ENCODE data around the gene GAGE13. TPM values are rescaled to one million over a fixed set of nuclear protein-coding genes. Genes with fewer than 3 reads are reported as not detected.

The GAGE13 gene
- total and polyA plus RNA-seq, 2 of the 4 experiments (the other 2 are of a cell fraction): not detected

DNA sequence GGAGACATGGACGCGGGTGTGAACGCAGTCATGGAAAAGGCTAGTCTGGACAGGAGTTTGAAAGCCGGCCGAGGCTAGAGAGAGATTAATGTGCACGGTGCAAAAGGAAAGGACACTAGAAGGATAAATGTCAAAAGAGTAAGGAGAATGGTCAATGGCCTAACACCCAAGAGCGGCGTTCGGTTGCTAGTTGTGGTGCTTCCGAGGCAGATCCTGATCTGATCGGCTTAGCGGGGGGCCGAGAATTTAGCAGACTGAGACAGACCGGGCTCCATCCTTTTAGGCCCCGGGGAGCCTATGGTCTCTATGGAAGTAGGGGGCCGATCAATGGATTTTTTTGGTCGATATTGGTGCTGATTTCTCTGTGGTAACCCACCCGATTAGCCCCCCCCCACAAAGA, 21.0 kb upstream of the GAGE13 start:
- H3K27ac ChIP-seq (ENCODE audit: insufficient read depth, low read length): no peak overlapping the region
- TF ChIP-seq RFX5 (IDR thresholded peaks at IDR 0.05; ENCODE audit: low read depth, low read length) (no peak), MAFK (IDR thresholded peaks at IDR 0.05; ENCODE audit: low read depth, low read length) (no peak), BHLHE40 (IDR thresholded peaks at IDR 0.05; ENCODE audit: low read depth, low read length) (no peak), RCOR1 (IDR thresholded peaks at IDR 0.05; ENCODE audit: insufficient replicate concordance, low read length) (no peak), SMC3 (IDR thresholded peaks at IDR 0.05; ENCODE audit: low read depth, low read length) (no peak), POLR2A (IDR thresholded peaks at IDR 0.05; ENCODE audit: low read depth, low read length) (no peak)
- TF ChIP-seq, protein P1, sequence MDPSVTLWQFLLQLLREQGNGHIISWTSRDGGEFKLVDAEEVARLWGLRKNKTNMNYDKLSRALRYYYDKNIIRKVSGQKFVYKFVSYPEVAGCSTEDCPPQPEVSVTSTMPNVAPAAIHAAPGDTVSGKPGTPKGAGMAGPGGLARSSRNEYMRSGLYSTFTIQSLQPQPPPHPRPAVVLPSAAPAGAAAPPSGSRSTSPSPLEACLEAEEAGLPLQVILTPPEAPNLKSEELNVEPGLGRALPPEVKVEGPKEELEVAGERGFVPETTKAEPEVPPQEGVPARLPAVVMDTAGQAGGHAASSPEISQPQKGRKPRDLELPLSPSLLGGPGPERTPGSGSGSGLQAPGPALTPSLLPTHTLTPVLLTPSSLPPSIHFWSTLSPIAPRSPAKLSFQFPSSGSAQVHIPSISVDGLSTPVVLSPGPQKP (IDR thresholded peaks at IDR 0.05; ENCODE audit: borderline replicate concordance, low read depth, low read length): no peak
- H3K4me2 ChIP-seq (ENCODE audit: low read depth, low read length): no peak overlapping the region
- no peaks in the 10 kb centered on the region for H4K20me1 ChIP-seq (ENCODE audit: insufficient read depth, low read length)
- no peaks in the 10 kb centered on the region for H3K9me3 ChIP-seq (ENCODE audit: control insufficient read depth, insufficient read depth, low read length)
- no peak overlapping the region for H2AFZ ChIP-seq (replicated peaks; ENCODE audit: low read length, poor library complexity)
- 0 out of 2 replicates have a peak, but pooled peaks cover 3% of the 10 kb centered on the region for H3K4me1 ChIP-seq (ENCODE audit: control insufficient read depth, insufficient read depth, low read length)
- no peak overlapping the region for H3K56ac ChIP-seq (ENCODE audit: extremely low read depth, insufficient read depth, low read length)
- dilution Hi-C loops (cut with HindIII; ENCODE audit: low sequenced_read_pairs, unreplicated experiment): no loop called here
- no TSS peak for BruUV-seq (replicated peaks)
- H3K23ac ChIP-seq (ENCODE audit: low read depth, low read length): no peak overlapping the region
- no peak overlapping the region for H2BK15ac ChIP-seq (ENCODE audit: low read depth, low read length)
- H2AK9ac ChIP-seq (replicated peaks; ENCODE audit: low read depth, low read length, poor library complexity): no peak overlapping the region
- no peaks in the 10 kb centered on the region for H3K36me3 ChIP-seq (ENCODE audit: control insufficient read depth, insufficient read depth, low read length)
- no peak overlapping the region for H4K8ac ChIP-seq (ENCODE audit: low read depth in 2 of 2, low read length in 2 of 2)
- no peak overlapping the region for H2BK5ac ChIP-seq (ENCODE audit: low read depth, low read length, poor library complexity, severe bottlenecking)
- no peak overlapping the region for H4K91ac ChIP-seq (ENCODE audit: insufficient read depth, low read depth, low read length)
- in situ Hi-C loops (cut with MboI; ENCODE audit: low sequenced_read_pairs): no loop called here
- H3K27me3 ChIP-seq (ENCODE audit: control insufficient read depth, insufficient read depth, low read length): peaks cover 4% of the 10 kb centered on the region; the same call in 1 of the 2 replicates
- no peaks in the 10 kb centered on the region for H3K79me1 ChIP-seq (ENCODE audit: low read depth in 1 of 2, low read length in 2 of 2)
- intact Hi-C loops (cut with micrococcal nuclease): no loop called here
- CTCF ChIA-PET: no interaction called here
- no peak overlapping the region for H3K4me3 ChIP-seq (ENCODE audit: insufficient read depth, low read depth, low read length)
- 52% methylated on average over 6 of the region's 18 CpGs; no CpG with 5 or more reads in 1 of the 2 experiments for WGBS, 2 experiments (ENCODE audit: extremely low coverage in 2 of 2, insufficient read length in 1 of 2)
- no peaks in the 10 kb centered on the region for H3K9me1 ChIP-seq (ENCODE audit: insufficient read depth, low read length)
- H2BK20ac ChIP-seq (ENCODE audit: low read depth, low read length): no peak overlapping the region
- no peak overlapping the region for H2AK5ac ChIP-seq (ENCODE audit: low read depth, low read length)
- no peak for ATAC-seq (ENCODE audit: low read depth)
- no peak for DNase-seq
- no peak overlapping the region for H3K14ac ChIP-seq (replicated peaks; ENCODE audit: low read depth, low read length)
- POLR2A ChIA-PET (ENCODE audit: unreplicated experiment): no interaction called here
- H3K4ac ChIP-seq (ENCODE audit: low read depth, low read length): no peak overlapping the region
- no peak overlapping the region for H3K18ac ChIP-seq (ENCODE audit: low read depth, low read length)
- no peak overlapping the region for H3K9ac ChIP-seq (ENCODE audit: low read depth, low read length)
- H4K5ac ChIP-seq (ENCODE audit: low read depth, low read length): no peak overlapping the region
- no peak overlapping the region for H2BK120ac ChIP-seq (ENCODE audit: low read depth, low read length)
